GM19372 (cell line): ENCODE results near the gene ARHGEF16.

ENCODE experiments used
- ATAC-seq: cut with Tn5 transposase; IDR thresholded peaks from one replicate; pipeline ENCODE4 v1.9.1; 2021; ENCODE audit warnings: mild to moderate bottlenecking, low read depth, moderate library complexity; ENCODE audit not compliant: unreplicated experiment

The ARHGEF16 gene

GRCh38 chr1:3479511-3480368 is 25.3 kb downstream of the ARHGEF16 start:
- ATAC-seq: no peak

- no peak for ATAC-seq
Observed at GRCh38 chr1:3480369-3480719, 25.9 kb downstream of the ARHGEF16 start.

GRCh38 chr1:3481046-3481445 is 26.6 kb downstream of the ARHGEF16 start:
- ATAC-seq: no peak

- no peak for ATAC-seq
Observed at GRCh38 chr1:3481836-3482375, 27.4 kb downstream of the ARHGEF16 start.

GRCh38 chr1:3482378-3482849 is 27.9 kb downstream of the ARHGEF16 start:
- ATAC-seq: no peak

GRCh38 chr1:3483380-3483779 is 28.9 kb downstream of the ARHGEF16 start:
- no peak for ATAC-seq

- no peak for ATAC-seq
Observed at GRCh38 chr1:3483801-3484444, 29.5 kb downstream of the ARHGEF16 start.

GRCh38 chr1:3485016-3485415 is 30.6 kb downstream of the ARHGEF16 start:
- ATAC-seq: no peak

GRCh38 chr1:3488432-3488831 is 34.0 kb downstream of the ARHGEF16 start:
- ATAC-seq: no peak

- no peak for ATAC-seq
Observed at GRCh38 chr1:3490046-3490745, 35.7 kb downstream of the ARHGEF16 start.

GRCh38 chr1:3491291-3492246 is 37.1 kb downstream of the ARHGEF16 start:
- peak; percentile 62 for ATAC-seq

GRCh38 chr1:3492545-3493246 is 38.2 kb downstream of the ARHGEF16 start:
- ATAC-seq: no peak

- ATAC-seq: no peak
Observed at GRCh38 chr1:3494321-3495308, 40.1 kb downstream of the ARHGEF16 start.

- ATAC-seq: no peak
Observed at GRCh38 chr1:3495776-3496745, 41.6 kb downstream of the ARHGEF16 start.

- ATAC-seq: no peak
Observed at GRCh38 chr1:3496916-3497315, 42.5 kb downstream of the ARHGEF16 start.

GRCh38 chr1:3497521-3497920 is 43.1 kb downstream of the ARHGEF16 start:
- ATAC-seq: no peak
